Measurements from ENCODE around the gene MED9. TPM values are rescaled to one million over a fixed set of nuclear protein-coding genes. Genes with fewer than 3 reads are reported as not detected.

MED9 gene
- total and polyA plus RNA-seq, 2 donors (not counting 3 experiments of a cell fraction or from before 2014, with no cell fraction given): 15.1 to 18.2 TPM

- CTCF ChIA-PET: interaction anchor here (1.4 to 1.9 kb wide), 2 partner anchors 35 to 36 kb away, joined by 3 to 4 read pairs; no protein-coding TSS in a partner anchor
- Histone ChIP-seq H4K20me1 (replicated peaks; ENCODE audit: control insufficient read depth, extremely low read depth, insufficient read depth, low read length) (no peaks in the 10 kb centered on the region), H3K27me3 (ENCODE audit: control insufficient read depth in 2 of 2, insufficient read depth in 2 of 2, low read length in 2 of 2) (no peaks in the 10 kb centered on the region), H3K79me2 (ENCODE audit: control insufficient read depth, insufficient read depth, low read length) (no peaks in the 10 kb centered on the region), H3K36me3 (ENCODE audit: control insufficient read depth in 2 of 2, extremely low read depth in 1 of 2, insufficient read depth in 2 of 2, low read length in 2 of 2) (no peaks in the 10 kb centered on the region), H3K9ac (replicated peaks; ENCODE audit: extremely low read depth, insufficient read depth, low read length) (no peak overlapping the region), H3K4me1 (ENCODE audit: control insufficient read depth, extremely low read depth, insufficient read depth, low read length) (no peaks in the 10 kb centered on the region), H3K9me3 (replicated peaks; ENCODE audit: control insufficient read depth, insufficient read depth, low read length) (no peaks in the 10 kb centered on the region), H3K9me1 (replicated peaks; ENCODE audit: control insufficient read depth, extremely low read depth, insufficient read depth, low read length) (no peaks in the 10 kb centered on the region), H3K4me2 (ENCODE audit: insufficient read depth, low read length) (no peak overlapping the region), H2AFZ (ENCODE audit: low read depth, low read length) (no peak overlapping the region), H3K4me3 (replicated peaks in 1 of 3; ENCODE audit: insufficient read depth in 1 of 3, low read depth in 1 of 3, low read length in 3 of 3) (no peak overlapping the region), H3K27ac (ENCODE audit: insufficient read depth, low read depth, low read length) (no peak overlapping the region)
- DNase-seq (ENCODE audit: low read depth, low spot score) (no peak), FAIRE-seq (no peak)
- BruUV-seq (replicated peaks): no TSS peak
- POLR2A ChIA-PET: no interaction called here
- intact Hi-C loops (cut with micrococcal nuclease) (no loop called here), dilution Hi-C loops (cut with MboI; ENCODE audit: extremely low pct_ligation_motif_present, low sequenced_read_pairs) (no loop called here)
- TF ChIP-seq EZH2 (IDR thresholded peaks at IDR 0.05; ENCODE audit: borderline replicate concordance, low read depth, low read length, severe bottlenecking) (no peak), FOS (IDR thresholded peaks at IDR 0.05; ENCODE audit: borderline replicate concordance, insufficient read depth, low read length) (no peak), MAX (IDR thresholded peaks at IDR 0.05; ENCODE audit: insufficient read depth, insufficient read length) (no peak), POLR2AphosphoS5 (IDR thresholded peaks at IDR 0.05; ENCODE audit: insufficient read depth, low read depth, low read length) (no peak), GATA2 (IDR thresholded peaks at IDR 0.05; ENCODE audit: insufficient read depth, insufficient read length, low read depth, low read length) (no peak), MYC (IDR thresholded peaks at IDR 0.05; ENCODE audit: low read depth, low read length) (no peak), POLR2A (IDR thresholded peaks at IDR 0.05; ENCODE audit: low read depth, low read length) (no peak), JUN (IDR thresholded peaks at IDR 0.05; ENCODE audit: borderline replicate concordance, insufficient read depth, insufficient read length, low read depth) (no peak), CTCF (IDR thresholded peaks at IDR 0.05; ENCODE audit: extremely low read depth in 1 of 2, insufficient read depth in 1 of 2, low read depth in 1 of 2, low read length in 2 of 2) (no peak)
Measured at GRCh38 chr17:17531156-17531555, 54.4 kb downstream of the MED9 start.

Measured in endothelial cell of umbilical vein (primary cell).